PC-9 (cell line): ENCODE measurements around the gene TBCD.

Experiments used
- CTCF ChIP-seq: fragments of 200-600 bp; sonication (generic); conservative IDR thresholded peaks from 2 replicates; pipeline ENCODE4 v1.6.1; 2017; ENCODE audit warnings: mixed run types, antibody characterized with exemption, mild to moderate bottlenecking, moderate library complexity
- EZH2 ChIP-seq: fragments of 200-600 bp; sonication (generic); IDR thresholded peaks from 2 replicates; pipeline ENCODE4 v1.8.0; 2017; ENCODE audit warnings: antibody characterized with exemption, low read depth

DNA sequence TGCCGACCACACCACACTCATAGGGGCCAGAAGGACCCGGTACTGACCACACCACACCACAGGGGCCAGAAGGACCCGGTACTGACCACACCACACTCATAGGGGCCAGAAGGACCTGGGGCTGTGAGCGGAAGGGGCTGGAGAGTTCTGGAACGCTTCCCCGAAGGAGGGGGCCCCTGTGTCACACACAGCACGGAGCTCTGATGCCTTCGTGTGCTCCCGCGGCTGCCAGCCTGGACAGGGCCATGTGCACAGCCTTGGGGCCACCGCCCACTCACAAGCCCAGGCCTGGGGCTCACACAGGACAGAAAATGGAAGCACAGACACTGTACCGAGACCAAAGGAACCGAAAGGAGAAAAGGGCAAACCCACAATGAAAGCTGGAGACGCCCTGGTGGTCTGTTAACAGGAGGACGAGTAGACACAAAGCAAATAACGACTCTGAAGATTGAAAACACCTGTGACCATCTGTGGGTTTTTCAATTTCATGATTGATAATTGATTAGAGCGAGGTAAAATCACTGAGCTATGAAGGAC lies 221.0 kb downstream of the TBCD start:
- TF ChIP-seq CTCF (no peak), EZH2 (no peak)
